ENCODE data around the gene INSR.
"Not testable (repeated sequence)": the region's sequence is repeated elsewhere in the genome, so short reads cannot be mapped to it uniquely, and the experiment has no call there.

The INSR gene

DNA sequence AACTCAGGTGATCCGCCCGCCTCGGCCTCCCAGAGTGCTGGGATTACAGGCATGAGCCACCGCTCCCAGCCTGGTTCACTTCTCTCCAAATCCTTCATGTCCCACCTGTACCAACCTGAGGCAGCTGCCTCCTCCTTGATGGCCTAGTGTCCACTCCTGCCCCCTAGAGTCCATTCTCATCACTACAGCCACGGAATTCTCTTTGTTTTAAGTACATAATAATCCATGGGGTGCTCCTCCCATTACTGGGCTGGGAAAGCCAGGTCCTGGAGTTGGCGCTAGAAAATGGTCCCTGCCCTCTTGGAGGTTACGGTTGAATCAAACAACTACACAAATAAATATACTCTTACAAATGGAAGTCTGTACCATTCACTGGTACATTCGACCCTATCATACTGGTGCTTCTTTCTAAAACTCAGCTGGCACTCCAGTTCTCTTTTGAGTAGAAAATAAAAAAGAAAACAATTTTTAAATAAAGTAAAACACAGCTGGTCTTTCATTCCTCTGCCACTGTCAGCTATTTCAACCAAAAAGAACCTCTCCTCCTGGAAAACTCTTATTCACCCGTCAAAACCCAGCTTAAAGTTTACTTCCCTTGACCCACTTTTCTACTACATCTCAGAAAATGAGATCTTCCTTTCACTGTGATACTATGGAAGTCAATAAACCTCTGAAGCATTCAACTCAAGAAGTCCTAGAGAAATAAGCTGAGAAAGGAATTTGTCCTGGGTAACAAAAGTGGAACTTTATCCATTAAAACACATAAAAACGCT is 32.1 kb upstream of the INSR start:
- no peaks in the 10 kb centered on the region for H3K4me1 ChIP-seq (ENCODE audit: control insufficient read depth in 1 of 2, insufficient read depth in 1 of 2, low read depth in 1 of 2, low read length in 1 of 2)
- H3K27ac ChIP-seq, result no peak overlapping the region
- no peaks in the 10 kb centered on the region for H3K9me3 ChIP-seq
- H3K27me3 ChIP-seq, result no peaks in the 10 kb centered on the region
- TF ChIP-seq, protein P1, sequence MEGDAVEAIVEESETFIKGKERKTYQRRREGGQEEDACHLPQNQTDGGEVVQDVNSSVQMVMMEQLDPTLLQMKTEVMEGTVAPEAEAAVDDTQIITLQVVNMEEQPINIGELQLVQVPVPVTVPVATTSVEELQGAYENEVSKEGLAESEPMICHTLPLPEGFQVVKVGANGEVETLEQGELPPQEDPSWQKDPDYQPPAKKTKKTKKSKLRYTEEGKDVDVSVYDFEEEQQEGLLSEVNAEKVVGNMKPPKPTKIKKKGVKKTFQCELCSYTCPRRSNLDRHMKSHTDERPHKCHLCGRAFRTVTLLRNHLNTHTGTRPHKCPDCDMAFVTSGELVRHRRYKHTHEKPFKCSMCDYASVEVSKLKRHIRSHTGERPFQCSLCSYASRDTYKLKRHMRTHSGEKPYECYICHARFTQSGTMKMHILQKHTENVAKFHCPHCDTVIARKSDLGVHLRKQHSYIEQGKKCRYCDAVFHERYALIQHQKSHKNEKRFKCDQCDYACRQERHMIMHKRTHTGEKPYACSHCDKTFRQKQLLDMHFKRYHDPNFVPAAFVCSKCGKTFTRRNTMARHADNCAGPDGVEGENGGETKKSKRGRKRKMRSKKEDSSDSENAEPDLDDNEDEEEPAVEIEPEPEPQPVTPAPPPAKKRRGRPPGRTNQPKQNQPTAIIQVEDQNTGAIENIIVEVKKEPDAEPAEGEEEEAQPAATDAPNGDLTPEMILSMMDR (IDR thresholded peaks at IDR 0.05), result peak; percentile 58
- no peak overlapping the region for H3K4me3 ChIP-seq (ENCODE audit: low read depth in 1 of 2, low read length in 1 of 2)
- no peaks in the 10 kb centered on the region for H3K36me3 ChIP-seq

DNA sequence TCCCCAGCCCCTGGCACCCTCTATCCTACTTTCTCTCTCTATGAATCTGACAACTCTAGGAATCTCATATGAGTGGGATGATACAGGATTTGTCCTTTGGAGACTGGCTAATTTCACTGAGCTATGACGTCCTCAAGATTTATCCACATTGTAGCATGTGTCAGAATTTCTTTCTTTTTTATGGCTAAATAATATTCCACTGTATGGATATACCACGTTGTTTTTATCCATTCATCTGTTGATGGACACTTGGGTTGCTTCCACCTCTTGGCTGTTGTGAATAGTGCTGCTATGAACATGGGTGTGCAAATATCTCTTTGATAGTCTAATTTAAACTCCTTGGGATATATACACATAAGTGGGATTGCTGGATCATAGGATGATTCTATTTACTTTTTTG is 24.0 kb upstream of the INSR start:
- Histone ChIP-seq H3K27ac (no peak overlapping the region), H3K4me1 (ENCODE audit: control insufficient read depth in 1 of 2, insufficient read depth in 1 of 2, low read depth in 1 of 2, low read length in 1 of 2) (no peaks in the 10 kb centered on the region), H3K36me3 (no peaks in the 10 kb centered on the region), H3K9me3 (no peaks in the 10 kb centered on the region), H3K27me3 (no peaks in the 10 kb centered on the region), H3K4me3 (ENCODE audit: low read depth in 1 of 2, low read length in 1 of 2) (no peak overlapping the region)
- TF ChIP-seq, protein P1 (IDR thresholded peaks at IDR 0.05), result no peak

DNA sequence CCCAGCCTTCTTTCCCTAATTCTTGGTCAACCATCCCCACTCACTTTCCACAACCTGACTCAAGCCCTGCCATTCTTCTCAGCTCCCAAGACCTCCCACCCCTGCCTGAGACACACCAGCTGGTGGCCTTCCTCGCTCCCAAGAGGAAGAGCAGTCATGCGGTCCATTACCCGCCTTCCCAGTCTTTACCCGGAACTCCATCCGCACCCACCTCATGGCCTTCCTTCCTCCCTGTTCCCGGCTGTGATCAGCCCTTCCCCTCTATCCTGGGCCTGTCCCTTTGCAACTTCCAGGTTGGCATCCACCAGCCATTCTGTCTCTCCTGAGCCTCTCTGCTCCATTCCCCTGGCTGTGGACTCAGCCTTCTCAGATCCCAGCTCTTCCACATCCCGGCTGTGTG is 18.6 kb upstream of the INSR start:
- TF ChIP-seq, protein P1 (IDR thresholded peaks at IDR 0.05), result no peak
- Histone ChIP-seq H3K9me3 (no peaks in the 10 kb centered on the region), H3K27me3 (no peaks in the 10 kb centered on the region), H3K36me3 (no peaks in the 10 kb centered on the region), H3K27ac (no peak overlapping the region), H3K4me3 (ENCODE audit: low read depth in 1 of 2, low read length in 1 of 2) (no peak overlapping the region), H3K4me1 (ENCODE audit: control insufficient read depth in 1 of 2, insufficient read depth in 1 of 2, low read depth in 1 of 2, low read length in 1 of 2) (no peaks in the 10 kb centered on the region)

DNA sequence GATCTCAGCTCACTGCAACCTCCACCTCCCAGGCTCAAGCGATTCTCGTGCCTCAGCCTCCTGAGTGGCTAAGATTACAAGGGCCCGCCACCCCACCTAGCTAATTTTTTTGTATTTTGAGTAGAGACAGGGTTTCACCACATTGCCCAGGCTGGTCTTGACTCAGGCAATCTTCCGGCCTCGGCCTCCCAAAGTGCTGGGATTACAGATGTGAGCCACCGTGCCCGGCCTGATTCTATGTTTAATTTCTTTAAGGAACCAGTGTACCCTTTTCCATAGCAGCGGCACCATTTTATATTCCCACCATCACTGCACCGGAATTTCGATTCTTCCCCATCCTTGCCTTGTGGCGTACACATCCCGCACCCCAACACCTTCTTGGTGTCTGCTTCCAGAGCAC is 17.7 kb upstream of the INSR start:
- Histone ChIP-seq H3K4me3 (ENCODE audit: low read depth in 1 of 2, low read length in 1 of 2) (no peak overlapping the region), H3K27ac (no peak overlapping the region), H3K9me3 (no peaks in the 10 kb centered on the region), H3K36me3 (no peaks in the 10 kb centered on the region), H3K4me1 (ENCODE audit: control insufficient read depth in 1 of 2, insufficient read depth in 1 of 2, low read depth in 1 of 2, low read length in 1 of 2) (no peaks in the 10 kb centered on the region), H3K27me3 (no peaks in the 10 kb centered on the region)
- TF ChIP-seq, protein P1 (IDR thresholded peaks at IDR 0.05), result no peak

DNA sequence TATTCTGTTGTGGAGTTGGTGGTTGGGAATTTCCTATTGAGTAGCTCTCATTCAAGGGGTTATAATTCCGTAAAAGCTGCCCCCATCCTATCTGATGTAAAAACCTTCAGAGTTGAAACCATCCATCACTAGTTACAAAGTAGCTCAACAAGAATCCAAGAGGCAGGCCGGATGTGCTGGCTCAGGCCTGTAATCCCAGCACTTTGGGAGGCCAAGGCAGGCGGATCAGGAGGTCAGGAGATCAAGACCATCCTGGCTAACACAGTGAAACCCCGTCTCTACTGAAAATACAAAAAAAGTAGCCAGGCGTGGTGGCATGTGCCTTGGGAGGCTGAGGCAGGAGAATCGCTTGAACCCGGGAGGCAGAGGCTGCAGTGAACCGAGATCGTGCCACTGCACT is 14.1 kb upstream of the INSR start:
- H3K9me3 ChIP-seq; H3K4me1 ChIP-seq (ENCODE audit: control insufficient read depth in 1 of 2, insufficient read depth in 1 of 2, low read depth in 1 of 2, low read length in 1 of 2); H3K4me3 ChIP-seq (ENCODE audit: low read depth in 1 of 2, low read length in 1 of 2); H3K27me3 ChIP-seq; H3K36me3 ChIP-seq; H3K27ac ChIP-seq: not testable (repeated sequence)

DNA sequence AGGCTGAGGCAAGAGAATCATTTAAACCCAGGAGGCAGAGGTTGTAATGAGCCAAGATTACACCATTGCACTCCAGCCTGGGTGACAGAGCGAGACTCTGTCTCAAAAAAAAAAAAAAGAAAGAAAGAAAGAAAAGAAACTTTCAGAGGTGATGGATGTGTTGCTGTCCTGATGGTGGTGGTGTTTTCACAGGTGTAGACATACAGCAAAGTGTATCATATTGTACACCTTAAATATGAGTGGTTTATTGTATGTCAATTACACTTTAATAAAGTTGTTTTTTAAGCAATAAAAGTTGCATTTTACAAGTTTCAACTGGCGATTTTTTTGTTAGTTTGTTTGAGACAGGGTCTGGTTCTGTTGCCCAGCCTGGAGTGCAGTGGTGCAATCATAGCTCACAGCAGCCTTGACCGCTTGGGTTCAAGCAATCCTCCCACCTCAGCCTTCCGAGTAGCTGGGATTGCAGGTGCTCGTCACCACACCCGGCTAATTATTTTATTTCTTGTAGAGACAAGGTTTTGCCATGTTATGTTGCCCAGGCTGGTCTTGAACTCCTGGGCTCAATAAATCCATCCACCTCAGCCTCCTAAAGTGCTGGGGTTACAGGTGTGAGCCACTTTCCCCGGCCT is 13.5 kb upstream of the INSR start:
- Histone ChIP-seq H3K27me3 (no peaks in the 10 kb centered on the region), H3K4me1 (ENCODE audit: control insufficient read depth in 1 of 2, insufficient read depth in 1 of 2, low read depth in 1 of 2, low read length in 1 of 2) (no peaks in the 10 kb centered on the region), H3K4me3 (ENCODE audit: low read depth in 1 of 2, low read length in 1 of 2) (no peak overlapping the region), H3K27ac (no peak overlapping the region), H3K9me3 (no peaks in the 10 kb centered on the region), H3K36me3 (no peaks in the 10 kb centered on the region)
- TF ChIP-seq, protein P1 (IDR thresholded peaks at IDR 0.05), result no peak
